T47D (cell line): Measurements from ENCODE around the gene FEZ2.

Experiments
- DNase-seq, 2 experiments: peaks; one replicate each; pipeline versions ENCODE4 v3.0.0 to v3.0.0-alpha.2; 2011 to 2012; ENCODE audit warnings: low read depth in 1 of 2, low spot score in 1 of 2
- JUND ChIP-seq: IDR thresholded peaks from 2 replicates; pipeline ENCODE4 v1.6.1; 2012; ENCODE audit warnings: low read depth
- in situ Hi-C: cut with HindIII; loops from 2 replicates; pipeline ENCODE4 v1.10.0; 2016; ENCODE audit warnings: low sequenced_read_pairs, low pct_unique_long_range_greater_than_20kb

FEZ2 gene

DNA sequence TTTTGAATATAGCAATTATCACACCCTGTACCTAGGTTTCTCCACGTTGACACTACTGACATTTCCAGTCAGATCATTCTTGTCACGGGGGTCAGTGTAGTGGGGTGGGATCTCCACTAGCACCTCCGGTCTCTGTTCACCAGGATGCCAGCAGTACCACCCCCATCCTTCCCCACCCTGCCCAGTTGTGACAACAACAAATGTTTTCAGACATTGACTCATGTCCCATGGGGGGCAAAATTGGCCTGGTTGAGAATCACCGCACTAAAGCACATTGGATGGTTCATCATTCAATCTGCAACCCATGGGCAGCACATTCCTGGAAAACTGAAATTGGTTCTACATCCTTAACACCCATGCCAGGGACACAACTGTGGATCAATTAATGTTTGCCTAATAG is 32.3 kb downstream of the FEZ2 start:
- in situ Hi-C loops, result no loop called here
- no peak for DNase-seq
- TF ChIP-seq JUND, result no peak

DNA sequence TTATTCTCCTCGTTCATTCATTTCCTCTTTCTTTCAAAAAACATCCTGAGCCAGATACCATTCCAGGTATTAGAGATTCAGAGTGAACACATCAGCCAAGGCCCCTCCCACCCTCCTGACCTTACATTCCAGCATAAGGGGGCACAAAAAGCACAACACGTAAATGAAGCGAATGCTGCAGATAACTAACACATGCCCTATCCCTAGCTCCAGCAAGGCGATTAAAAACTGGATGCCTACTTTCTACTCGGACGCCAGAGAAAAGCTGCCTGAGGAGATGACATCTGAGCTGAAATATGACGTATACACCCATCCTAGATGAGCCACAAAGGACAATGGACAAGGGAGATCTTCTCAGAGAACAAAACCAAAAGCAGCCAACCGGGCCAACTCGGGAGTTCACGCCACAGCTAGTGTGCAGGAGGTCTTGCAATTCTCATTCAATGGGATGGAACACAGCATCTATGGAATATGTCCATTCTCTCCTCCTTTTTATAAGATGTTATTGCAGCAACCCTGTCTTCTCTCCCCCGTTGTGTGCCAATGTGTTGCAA is 33.5 kb downstream of the FEZ2 start:
- in situ Hi-C loops, result no loop called here
- no peak for TF ChIP-seq JUND
- no peak for DNase-seq

DNA sequence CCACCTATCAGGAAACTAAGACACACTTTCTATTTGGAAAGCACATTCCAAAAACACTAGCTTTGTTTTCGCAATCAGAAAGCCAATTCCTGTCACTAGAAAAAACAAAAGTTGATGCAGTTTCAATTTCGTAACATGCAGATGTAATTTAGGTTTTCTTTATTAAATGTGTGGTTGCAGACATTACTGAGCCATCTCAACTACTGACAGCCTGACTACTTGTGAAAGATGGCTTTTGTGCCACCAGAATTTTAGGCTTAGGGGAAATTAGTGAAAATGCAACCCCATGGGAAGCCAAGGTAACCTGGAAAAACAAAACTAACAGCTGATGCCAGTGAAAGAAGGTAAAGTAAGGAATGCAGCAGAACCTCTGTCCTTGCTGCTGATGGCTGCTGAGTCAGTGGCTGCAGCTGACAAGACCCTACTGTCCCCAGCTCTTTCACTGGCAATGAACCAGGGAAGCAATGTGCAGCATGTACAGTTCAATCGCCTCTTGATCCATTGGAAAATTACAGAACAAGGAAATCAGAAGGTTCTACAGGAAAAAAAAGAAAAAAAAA is 34.9 kb downstream of the FEZ2 start:
- no peak for DNase-seq
- no peak for TF ChIP-seq JUND
- in situ Hi-C loops, result no loop called here

DNA sequence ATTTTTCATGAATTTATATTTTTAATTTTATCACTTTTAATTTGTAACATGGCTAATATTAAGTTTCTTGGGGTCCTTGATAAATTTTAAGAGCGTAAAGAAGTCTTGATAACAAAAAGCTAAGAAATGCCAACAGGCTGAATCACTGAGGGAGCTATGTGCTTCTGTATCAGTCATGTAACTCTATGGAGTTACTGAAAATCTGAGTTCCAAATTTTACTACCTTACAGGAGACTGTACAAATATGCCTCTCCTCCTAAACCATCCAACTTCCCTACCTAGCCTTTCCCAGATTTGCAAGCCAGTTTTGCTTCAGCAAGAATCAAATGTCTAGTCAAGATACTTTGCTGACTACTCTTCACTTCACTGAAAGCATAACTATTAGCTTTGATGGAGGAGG is 35.7 kb downstream of the FEZ2 start:
- DNase-seq, result no peak
- in situ Hi-C loops, result no loop called here
- TF ChIP-seq JUND, result no peak

DNA sequence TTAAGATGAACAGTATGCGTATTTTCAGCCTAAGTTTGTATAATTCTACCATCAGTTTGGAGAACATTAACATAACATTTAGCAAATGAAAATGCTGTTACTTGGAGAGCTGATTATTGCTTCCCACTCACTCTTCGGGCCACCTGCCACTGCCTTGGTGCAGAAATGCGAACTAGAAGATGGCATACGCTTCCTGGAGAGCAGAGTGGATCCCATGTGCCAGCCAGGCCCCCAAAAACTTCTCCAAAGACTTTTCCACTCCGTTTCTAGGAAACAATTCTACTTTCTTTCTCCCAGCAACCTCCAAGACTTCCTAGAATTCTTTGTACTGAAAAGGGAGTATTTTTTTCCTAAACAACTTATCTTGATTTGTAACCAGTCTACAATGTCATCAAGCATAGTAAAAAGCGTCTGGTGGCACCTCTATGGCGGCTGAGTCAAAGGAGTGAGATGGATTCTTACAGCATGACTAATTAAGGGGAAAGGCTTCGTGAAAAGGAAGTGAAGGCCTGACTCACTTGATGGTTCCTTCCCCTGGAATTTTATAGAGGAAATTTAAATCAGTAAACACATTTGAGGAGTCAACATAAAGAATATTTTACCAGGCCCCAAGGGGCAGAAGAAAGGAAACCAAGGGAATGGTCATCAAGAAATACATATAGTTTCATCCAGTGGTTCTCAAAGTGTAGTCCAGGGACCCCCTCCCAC is 36.6 kb downstream of the FEZ2 start:
- in situ Hi-C loops, result no loop called here
- no peak for TF ChIP-seq JUND
- DNase-seq, result no peak

DNA sequence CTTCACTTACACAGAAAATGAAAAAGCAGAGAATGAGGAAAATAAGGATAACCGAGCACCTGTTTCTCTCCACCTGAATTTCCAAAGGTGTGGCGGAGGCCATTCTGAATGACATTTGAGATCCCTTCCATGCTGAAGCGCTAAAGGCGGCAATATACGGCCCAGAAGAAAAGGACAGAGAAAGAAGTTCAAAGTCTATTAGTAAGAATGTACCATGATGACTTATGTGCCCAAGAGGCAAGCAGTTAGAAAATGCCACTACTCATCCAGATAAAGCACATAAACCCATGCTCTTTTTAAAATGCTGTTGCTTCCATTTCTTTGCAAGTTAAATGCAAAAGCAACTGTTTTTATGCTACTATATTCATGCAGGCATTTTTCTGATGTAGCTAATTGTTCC is 37.2 kb downstream of the FEZ2 start:
- no peak for TF ChIP-seq JUND
- DNase-seq, result no peak
- in situ Hi-C loops, result no loop called here

DNA sequence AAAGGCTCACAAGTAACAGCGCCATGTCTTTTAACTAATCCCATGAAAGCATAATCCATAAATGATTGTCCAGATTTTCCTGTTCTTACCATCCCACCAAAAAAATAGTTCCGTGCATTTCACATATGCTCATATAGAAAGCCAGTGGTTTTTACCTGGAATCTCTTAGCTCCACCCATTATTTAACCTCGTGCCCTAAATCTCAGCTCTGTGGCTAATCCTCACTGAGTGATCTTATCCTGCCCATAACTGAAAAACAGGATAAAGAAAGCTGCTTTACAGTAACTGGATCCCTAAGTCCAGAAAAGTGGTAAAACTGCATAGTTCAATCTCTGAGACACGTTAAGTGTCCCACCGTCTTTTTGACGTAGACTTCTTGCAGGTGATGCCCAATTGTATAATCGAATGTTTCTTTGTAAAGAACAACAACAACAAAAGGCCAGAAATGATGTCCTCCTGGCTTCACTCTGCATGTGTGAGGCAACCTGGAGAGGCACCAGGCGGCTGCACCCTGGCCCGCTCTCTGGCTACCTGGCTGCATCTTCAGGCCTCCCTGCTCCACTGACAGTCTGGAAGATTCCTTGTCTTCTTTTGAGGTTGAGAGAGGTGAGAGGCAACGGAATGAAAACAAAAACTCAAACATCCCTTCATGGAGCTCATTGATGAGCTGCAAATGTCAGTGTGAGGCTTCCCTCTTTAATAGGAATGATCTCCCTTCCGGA is 38.6 kb downstream of the FEZ2 start:
- no peak for TF ChIP-seq JUND
- DNase-seq, result no peak
- in situ Hi-C loops, result no loop called here

DNA sequence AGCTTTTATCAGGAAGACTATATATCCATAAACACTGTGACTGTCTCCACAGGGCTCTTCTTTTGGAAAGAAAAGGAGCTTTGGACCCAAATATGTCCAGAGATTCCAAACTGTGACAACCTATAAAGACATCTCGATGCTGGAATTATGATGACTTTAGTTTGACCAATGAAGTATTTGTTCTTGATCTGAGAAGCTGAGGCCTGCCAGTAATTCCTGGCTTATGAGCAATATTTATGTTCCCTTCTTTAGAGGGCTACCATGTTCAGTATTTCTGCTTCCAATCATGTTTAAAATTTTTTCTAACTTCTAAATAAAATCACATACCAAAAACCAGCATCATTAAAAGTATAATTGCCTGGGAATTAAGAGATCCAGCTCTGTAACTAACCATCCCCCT is 41.1 kb downstream of the FEZ2 start:
- no peak for TF ChIP-seq JUND
- no peak for DNase-seq
- in situ Hi-C loops, result no loop called here

DNA sequence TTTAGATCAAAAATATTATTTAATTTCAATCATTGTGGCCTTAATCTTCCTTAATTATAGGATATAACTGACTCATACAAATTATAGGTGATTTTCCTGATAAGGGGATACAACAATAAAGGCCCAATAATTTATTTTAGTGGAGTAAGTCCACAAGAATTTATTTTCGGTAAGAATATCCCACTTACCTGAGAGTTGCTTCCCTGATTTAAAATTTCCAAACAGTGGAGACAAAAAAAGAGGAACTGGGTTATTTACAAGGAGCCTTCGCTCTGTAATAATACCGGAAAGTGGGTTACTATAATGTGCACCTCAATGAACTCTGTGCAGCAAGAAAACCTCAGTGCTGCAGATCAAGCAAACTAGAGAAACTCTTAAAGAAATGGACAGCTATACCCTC is 42.2 kb downstream of the FEZ2 start:
- TF ChIP-seq JUND, result no peak
- in situ Hi-C loops, result no loop called here
- DNase-seq, result no peak

DNA sequence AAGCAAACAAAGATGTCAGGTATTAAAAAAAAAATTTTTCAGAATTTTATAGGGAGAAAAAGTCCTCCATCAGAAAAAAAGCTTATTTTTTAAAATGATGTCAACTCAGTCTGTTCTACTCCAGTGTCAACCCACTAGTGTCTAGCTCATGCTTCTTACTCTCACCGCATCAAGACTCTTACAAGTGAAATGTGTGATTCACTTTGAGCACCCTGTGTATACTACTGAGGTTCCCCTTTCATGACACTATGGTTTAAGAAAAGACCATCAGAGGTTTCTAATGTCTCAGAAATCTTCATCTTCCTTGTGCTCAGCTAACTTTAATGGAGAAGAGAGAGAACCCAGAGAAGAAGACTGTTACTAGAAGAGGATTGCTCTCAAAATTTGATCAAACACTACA is 43.4 kb downstream of the FEZ2 start:
- no peak for DNase-seq
- in situ Hi-C loops, result no loop called here
- TF ChIP-seq JUND, result no peak

DNA sequence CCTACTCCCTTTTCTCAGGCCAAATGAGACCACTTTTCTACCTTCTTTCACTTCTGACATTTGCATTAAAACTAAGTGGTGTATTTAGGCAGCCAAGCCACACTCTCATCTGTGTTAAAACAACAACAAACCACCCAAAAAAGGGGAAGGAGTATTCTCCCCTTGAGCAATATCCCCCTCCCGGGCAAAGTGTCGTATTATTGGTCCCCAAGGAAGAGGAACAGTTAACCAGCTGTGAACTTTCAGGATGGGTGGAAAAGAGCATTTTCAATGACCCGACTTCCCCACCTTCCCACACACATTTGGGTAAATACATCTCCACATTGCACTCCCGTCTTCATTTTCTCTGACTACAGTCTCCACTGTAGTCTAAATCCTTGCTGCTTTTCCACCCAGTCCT is 44.3 kb downstream of the FEZ2 start:
- in situ Hi-C loops, result no loop called here
- TF ChIP-seq JUND, result no peak
- DNase-seq, result no peak

DNA sequence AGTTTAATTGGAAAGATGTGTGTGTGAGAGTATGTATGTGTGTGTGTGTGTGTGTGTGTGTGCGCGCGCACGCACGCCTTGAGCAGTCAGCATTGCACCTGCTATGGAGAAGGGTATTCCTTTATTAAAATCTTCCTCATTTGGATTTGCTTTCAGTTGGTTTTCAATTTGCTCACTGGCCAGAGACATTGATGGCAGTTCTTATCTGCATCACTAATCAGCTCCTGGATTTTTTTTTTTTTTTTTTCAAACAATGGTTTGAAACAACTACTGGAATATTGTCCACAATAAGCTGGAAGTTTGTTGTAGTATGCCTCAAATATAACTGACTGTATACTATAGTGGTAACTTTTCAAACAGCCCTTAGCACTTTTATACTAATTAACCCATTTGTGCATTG is 48.0 kb downstream of the FEZ2 start:
- in situ Hi-C loops, result no loop called here
- DNase-seq, result no peak
- no peak for TF ChIP-seq JUND

DNA sequence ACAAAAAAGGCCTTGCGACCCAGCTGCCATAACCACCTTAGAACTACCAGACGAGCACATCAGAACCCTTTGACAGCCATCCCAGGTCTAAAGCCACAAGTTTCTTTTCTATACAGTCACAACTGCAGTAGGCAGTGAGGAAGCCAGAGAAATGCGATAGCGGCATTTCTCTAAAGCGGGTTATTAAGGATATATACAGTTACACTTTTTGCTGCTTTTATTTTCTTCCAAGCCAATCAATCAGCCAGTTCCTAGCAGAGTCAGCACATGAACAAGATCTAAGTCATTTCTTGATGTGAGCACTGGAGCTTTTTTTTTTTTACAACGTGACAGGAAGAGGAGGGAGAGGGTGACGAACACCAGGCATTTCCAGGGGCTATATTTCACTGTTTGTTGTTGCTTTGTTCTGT is 48.8 kb downstream of the FEZ2 start:
- in situ Hi-C loops, result no loop called here
- TF ChIP-seq JUND, result no peak
- DNase-seq, result no peak
